Measurements from ENCODE around the gene LTBR. TPM values are rescaled to one million over a fixed set of nuclear protein-coding genes. Genes with fewer than 3 reads are reported as not detected.
A peak's percentile ranks its signal among the peaks of the same experiment; 100 is the strongest.

Gene LTBR
- total and polyA plus RNA-seq, 2 donors (not counting 3 experiments of a cell fraction or from before 2014, with no cell fraction given) = 70.7 to 102 TPM

- no TSS peak for BruUV-seq (replicated peaks)
These were observed 47.7 kb upstream of the LTBR start for GRCh38 chr12:6336079-6336888.

More at GRCh38 chr12:6336079-6336888, 47.7 kb upstream of the LTBR start:
- H3K9me3 ChIP-seq (replicated peaks; ENCODE audit: control insufficient read depth, insufficient read depth, low read length) = no peaks in the 10 kb centered on the region
- peaks cover 10 to 21% of the 10 kb centered on the region in 2 experiments for H3K36me3 ChIP-seq (ENCODE audit: control insufficient read depth in 2 of 2, extremely low read depth in 1 of 2, insufficient read depth in 2 of 2, low read length in 2 of 2)
- intact Hi-C loops (cut with micrococcal nuclease) = loop anchor here (1.0 to 5.0 kb wide), 9 partner anchors 9 to 198 kb away; partner anchors contain the start of genes GAPDH and LTBR
- H3K27me3 ChIP-seq (ENCODE audit: control insufficient read depth in 2 of 2, insufficient read depth in 2 of 2, low read length in 2 of 2) = no peaks in the 10 kb centered on the region
- peak overlapping the region; percentile 91 for H3K4me2 ChIP-seq (ENCODE audit: insufficient read depth, low read length)
- DNase-seq (ENCODE audit: low read depth, low spot score) (peak; percentile 99), FAIRE-seq (peak; percentile 99)
- H3K79me2 ChIP-seq (ENCODE audit: control insufficient read depth, insufficient read depth, low read length) = peaks cover 73% of the 10 kb centered on the region
- H3K4me1 ChIP-seq (ENCODE audit: control insufficient read depth, extremely low read depth, insufficient read depth, low read length) = peaks cover 63% of the 10 kb centered on the region
- TF ChIP-seq EZH2 (IDR thresholded peaks at IDR 0.05; ENCODE audit: borderline replicate concordance, low read depth, low read length, severe bottlenecking) (no peak), MAX (IDR thresholded peaks at IDR 0.05; ENCODE audit: insufficient read depth, insufficient read length) (peak; percentile 93), MYC (IDR thresholded peaks at IDR 0.05; ENCODE audit: low read depth, low read length) (peak; percentile 90), CTCF (IDR thresholded peaks at IDR 0.05; ENCODE audit: extremely low read depth in 1 of 2, insufficient read depth in 1 of 2, low read depth in 1 of 2, low read length in 2 of 2) (no peak), JUN (IDR thresholded peaks at IDR 0.05; ENCODE audit: borderline replicate concordance, insufficient read depth, insufficient read length, low read depth) (peak; percentile 80), POLR2AphosphoS5 (IDR thresholded peaks at IDR 0.05; ENCODE audit: insufficient read depth, low read depth, low read length) (peak; percentile 95), FOS (IDR thresholded peaks at IDR 0.05; ENCODE audit: borderline replicate concordance, insufficient read depth, low read length) (peak; percentile 86), GATA2 (IDR thresholded peaks at IDR 0.05; ENCODE audit: insufficient read depth, insufficient read length, low read depth, low read length) (no peak), POLR2A (IDR thresholded peaks at IDR 0.05; ENCODE audit: low read depth, low read length) (peak; percentile 59)
- peak overlapping the region; percentile 75 for H3K9ac ChIP-seq (replicated peaks; ENCODE audit: extremely low read depth, insufficient read depth, low read length)
- no peaks in the 10 kb centered on the region for H3K9me1 ChIP-seq (replicated peaks; ENCODE audit: control insufficient read depth, extremely low read depth, insufficient read depth, low read length)
- H3K4me3 ChIP-seq (replicated peaks in 1 of 3; ENCODE audit: insufficient read depth in 1 of 3, low read depth in 1 of 3, low read length in 3 of 3) = peak overlapping the region in 2 of 3 experiments; percentile 1 to 37
- no peaks in the 10 kb centered on the region for H4K20me1 ChIP-seq (replicated peaks; ENCODE audit: control insufficient read depth, extremely low read depth, insufficient read depth, low read length)
- H3K27ac ChIP-seq (ENCODE audit: insufficient read depth, low read depth, low read length) = peak overlapping the region; percentile 92
- ChIA-PET POLR2A (interaction anchor here (0.6 to 1.8 kb wide), 12 partner anchors 9 to 198 kb away, joined by 3 to 13 read pairs (median 6); partner anchors contain the start of genes GAPDH, LTBR and VAMP1), CTCF (interaction anchor here (0.9 to 4.4 kb wide), 21 partner anchors 10 to 348 kb away, joined by 3 to 58 read pairs (median 11); partner anchors contain the start of genes LTBR, SCNN1A and VAMP1)
- dilution Hi-C loops (cut with MboI; ENCODE audit: extremely low pct_ligation_motif_present, low sequenced_read_pairs) = no loop called here
- no peak overlapping the region for H2AFZ ChIP-seq (ENCODE audit: low read depth, low read length)

Measured in endothelial cell of umbilical vein (primary cell).